Measurements from ENCODE around the gene ZFAND2A. TPM values are rescaled to one million over a fixed set of nuclear protein-coding genes. Genes with fewer than 3 reads are reported as not detected.

The ZFAND2A gene
- total RNA-seq, 1 experiment from 2014 or later = 19.1 TPM

- POLR2A ChIA-PET = no interaction called here
- ATAC-seq (no peak), DNase-seq (ENCODE audit: low read depth, low spot score) (no peak)
- RAD21 ChIA-PET (ENCODE audit: low non-redundant PET in 1 of 2, low total read pairs in 2 of 2, uncharacterized antibody in 2 of 2, unreplicated experiment in 2 of 2) = no interaction called here
- H4K20me1 ChIP-seq (ENCODE audit: insufficient read depth) = no peaks in the 10 kb centered on the region
- H3K4me3 ChIP-seq (replicated peaks in 1 of 2; ENCODE audit: low read depth in 1 of 2, low read length in 2 of 2) = no peak overlapping the region
- no peak overlapping the region for H3K27ac ChIP-seq (ENCODE audit: low read depth, low read length)
- H3K36me3 ChIP-seq (ENCODE audit: control insufficient read depth in 1 of 2, insufficient read depth in 2 of 2, low read length in 2 of 2) = peaks cover 16 to 19% of the 10 kb centered on the region in 2 experiments; a peak in 3 of 4 replicates
- H3K4me2 ChIP-seq (ENCODE audit: low read length) = no peak overlapping the region
- H3K27me3 ChIP-seq (ENCODE audit: insufficient read depth, low read length) = no peaks in the 10 kb centered on the region
- H3K79me2 ChIP-seq (ENCODE audit: insufficient read depth, low read length) = peaks cover 14% of the 10 kb centered on the region; the same call in 1 of the 2 replicates
- intact Hi-C loops (cut with micrococcal nuclease) = no loop called here
- H3K9me3 ChIP-seq (ENCODE audit: control insufficient read depth in 1 of 2, insufficient read depth in 1 of 2, low read depth in 1 of 2, low read length in 2 of 2) = no peaks in the 10 kb centered on the region
- H3K4me1 ChIP-seq (ENCODE audit: control insufficient read depth in 1 of 2, insufficient read depth in 2 of 2, low read length in 2 of 2) = no peaks in the 10 kb centered on the region
- CTCF ChIA-PET = interaction anchor here (1.0 kb wide), 1 partner anchor 26 kb away, joined by 3 read pairs; no protein-coding TSS in a partner anchor
- no peak overlapping the region for H3K9ac ChIP-seq (ENCODE audit: low read length)
- no peak for TF ChIP-seq ZBTB33 (IDR thresholded peaks at IDR 0.05; ENCODE audit: extremely low read depth, insufficient replicate concordance, low read length)
- TF ChIP-seq JUND (IDR thresholded peaks at IDR 0.05) = no peak
- no peak for TF ChIP-seq ATF3 (IDR thresholded peaks at IDR 0.05)
- TF ChIP-seq POLR2AphosphoS5 (IDR thresholded peaks at IDR 0.05; ENCODE audit: low read depth, low read length) = no peak
- no peak for TF ChIP-seq SRF (IDR thresholded peaks at IDR 0.05; ENCODE audit: low read depth)
- no peak for TF ChIP-seq CBX3 (IDR thresholded peaks at IDR 0.05; ENCODE audit: low read depth)
- no peak for TF ChIP-seq RAD21 (IDR thresholded peaks at IDR 0.05; ENCODE audit: low read depth)
- no peak for TF ChIP-seq CEBPB (IDR thresholded peaks at IDR 0.05; ENCODE audit: low read depth)
- no peak for TF ChIP-seq SIN3A (IDR thresholded peaks at IDR 0.05; ENCODE audit: low read depth)
- TF ChIP-seq YY1 (IDR thresholded peaks at IDR 0.05; ENCODE audit: extremely low read depth, insufficient replicate concordance, low read depth, low read length) = no peak
- TF ChIP-seq REST (IDR thresholded peaks at IDR 0.05; ENCODE audit: low read depth) = no peak
- TF ChIP-seq TCF7L2 (IDR thresholded peaks at IDR 0.05; ENCODE audit: borderline replicate concordance, extremely low read depth, insufficient read depth, insufficient read length) = no peak
- no peak for TF ChIP-seq FOSL1 (IDR thresholded peaks at IDR 0.05; ENCODE audit: low read depth)
- no peak for TF ChIP-seq SP1 (IDR thresholded peaks at IDR 0.05; ENCODE audit: low read depth)
- no peak overlapping the region for H2AFZ ChIP-seq (ENCODE audit: low read depth, low read length, poor library complexity, severe bottlenecking)
- no TSS peak for BruUV-seq (replicated peaks)
- H3K9me2 ChIP-seq (ENCODE audit: insufficient read depth) = no peaks in the 10 kb centered on the region
Observed at GRCh38 chr7:1151156-1151555, 8.8 kb downstream of the ZFAND2A start.

All from HCT116 (cell line).